ENCODE measurements around the gene HTRA2. TPM values are rescaled to one million over a fixed set of nuclear protein-coding genes. Genes with fewer than 3 reads are reported as not detected.

The HTRA2 gene
- total RNA-seq, 1 experiment from 2014 or later, result 53.9 TPM

- no peak for DNase-seq
- Histone ChIP-seq H3K36me3 (no peaks in the 10 kb centered on the region), H3K27me3 (no peaks in the 10 kb centered on the region), H3K4me3 (no peak overlapping the region), H3K9me3 (no peaks in the 10 kb centered on the region)
These were observed 52.5 kb downstream of the HTRA2 start for GRCh38 chr2:74582184-74582583.

Other genes with a start within 250 kb of the HTRA2 start
- under 0.01 TPM in 1 of 2 replicates, not detected in the other for gene SLC4A5, start 186.5 kb upstream of the HTRA2 start, total RNA-seq (2014; rRNA removed; shearing (Covaris generic); ENCODE audit: low replicate concordance)
- gene DCTN1, start 149.6 kb upstream of the HTRA2 start, total RNA-seq (2014; rRNA removed; shearing (Covaris generic); ENCODE audit: low replicate concordance), result 99.3 and 150 TPM in 2 replicates
- not detected in 2 replicates for gene C2orf81, start 108.3 kb upstream of the HTRA2 start, total RNA-seq (2014; rRNA removed; shearing (Covaris generic); ENCODE audit: low replicate concordance)
- 25.3 and 26.9 TPM in 2 replicates for gene WDR54, start 108.2 kb upstream of the HTRA2 start, total RNA-seq (2014; rRNA removed; shearing (Covaris generic); ENCODE audit: low replicate concordance)
- gene RTKN, start 88.0 kb upstream of the HTRA2 start, total RNA-seq (2014; rRNA removed; shearing (Covaris generic); ENCODE audit: low replicate concordance), result 8.8 and 12.7 TPM in 2 replicates
- gene INO80B, start 74.8 kb upstream of the HTRA2 start, total RNA-seq (2014; rRNA removed; shearing (Covaris generic); ENCODE audit: low replicate concordance), result 14.0 and 60.4 TPM in 2 replicates
- 7.5 and 15.4 TPM in 2 replicates for gene WBP1, start 71.5 kb upstream of the HTRA2 start, total RNA-seq (2014; rRNA removed; shearing (Covaris generic); ENCODE audit: low replicate concordance)
- gene MOGS, start 64.6 kb upstream of the HTRA2 start, total RNA-seq (2014; rRNA removed; shearing (Covaris generic); ENCODE audit: low replicate concordance), result 23.0 and 51.6 TPM in 2 replicates
- 33.7 and 48.9 TPM in 2 replicates for gene MRPL53, start 57.3 kb upstream of the HTRA2 start, total RNA-seq (2014; rRNA removed; shearing (Covaris generic); ENCODE audit: low replicate concordance)
- gene CCDC142, start 46.9 kb upstream of the HTRA2 start, total RNA-seq (2014; rRNA removed; shearing (Covaris generic); ENCODE audit: low replicate concordance), result 6.8 and 10.8 TPM in 2 replicates
- 8.6 and 16.3 TPM in 2 replicates for gene TTC31, start 46.9 kb upstream of the HTRA2 start, total RNA-seq (2014; rRNA removed; shearing (Covaris generic); ENCODE audit: low replicate concordance)
- gene LBX2, start 30.3 kb upstream of the HTRA2 start, total RNA-seq (2014; rRNA removed; shearing (Covaris generic); ENCODE audit: low replicate concordance), result 0.95 and 1.2 TPM in 2 replicates
- 23.9 and 24.4 TPM in 2 replicates for gene PCGF1, start 22.2 kb upstream of the HTRA2 start, total RNA-seq (2014; rRNA removed; shearing (Covaris generic); ENCODE audit: low replicate concordance)
- 0.07 and 1.2 TPM in 2 replicates for gene TLX2, start 15.5 kb upstream of the HTRA2 start, total RNA-seq (2014; rRNA removed; shearing (Covaris generic); ENCODE audit: low replicate concordance)
- gene DQX1, start 3.7 kb upstream of the HTRA2 start, total RNA-seq (2014; rRNA removed; shearing (Covaris generic); ENCODE audit: low replicate concordance), result not detected in 2 replicates
- 70.0 and 143 TPM in 2 replicates for gene AUP1, start 227 bp upstream of the HTRA2 start, total RNA-seq (2014; rRNA removed; shearing (Covaris generic); ENCODE audit: low replicate concordance)
- gene LOXL3, start 24.0 kb downstream of the HTRA2 start, total RNA-seq (2014; rRNA removed; shearing (Covaris generic); ENCODE audit: low replicate concordance), result 17.8 and 22.9 TPM in 2 replicates
- 10.9 and 21.9 TPM in 2 replicates for gene DOK1, start 24.8 kb downstream of the HTRA2 start, total RNA-seq (2014; rRNA removed; shearing (Covaris generic); ENCODE audit: low replicate concordance)
- not detected in 2 replicates for gene M1AP, start 118.4 kb downstream of the HTRA2 start, total RNA-seq (2014; rRNA removed; shearing (Covaris generic); ENCODE audit: low replicate concordance)
- 1.8 and 1.9 TPM in 2 replicates for gene SEMA4F, start 124.3 kb downstream of the HTRA2 start, total RNA-seq (2014; rRNA removed; shearing (Covaris generic); ENCODE audit: low replicate concordance)

Data from MG63 (cell line).